ENCODE results near the gene TMEM43. TPM values are rescaled to one million over a fixed set of nuclear protein-coding genes. Genes with fewer than 3 reads are reported as not detected.
A peak's percentile ranks its signal among the peaks of the same experiment; 100 is the strongest.
"Not testable (repeated sequence)": the region's sequence is repeated elsewhere in the genome, so short reads cannot be mapped to it uniquely, and the experiment has no call there.

TMEM43 gene
- 59.7 TPM for polyA plus RNA-seq (2013, experiment 1 of 2)
- 60.6 TPM for polyA plus RNA-seq (2013, experiment 2 of 2)

- Histone ChIP-seq H3K18ac (ENCODE audit: low read depth in 1 of 2, low read length in 2 of 2) (peak within 1 kb of the TSS; percentile 75 to 96), H2AK5ac (ENCODE audit: low read length, severe bottlenecking) (no peak within 1 kb of the TSS), H3K27ac (ENCODE audit: low read length, poor library complexity, severe bottlenecking) (peak within 1 kb of the TSS; percentile 91), H4K8ac (ENCODE audit: low read length) (peak within 1 kb of the TSS; percentile 77), H3K9me3 (ENCODE audit: control insufficient read depth, low read length) (no peaks in the 10 kb centered on the region), H3K9ac (ENCODE audit: low read length) (peak within 1 kb of the TSS; percentile 99), H2BK12ac (ENCODE audit: low read length in 2 of 2) (peak within 1 kb of the TSS in 1 of 2 experiments; percentile 31), H2BK120ac (ENCODE audit: low read depth, low read length) (peak within 1 kb of the TSS; percentile 45), H4K91ac (ENCODE audit: low read length) (peak within 1 kb of the TSS; percentile 61), H3K14ac (ENCODE audit: low read length in 2 of 2) (peak within 1 kb of the TSS in 1 of 2 experiments; percentile 94), H3K79me1 (replicated peaks; ENCODE audit: low read length, poor library complexity, severe bottlenecking) (peaks cover 40% of the 10 kb centered on the region), H3K4me3 (ENCODE audit: insufficient read depth in 1 of 2, low read depth in 1 of 2, low read length in 2 of 2) (peak within 1 kb of the TSS; percentile 91 to 100), H2BK5ac (ENCODE audit: low read depth, low read length, poor library complexity, severe bottlenecking) (peak within 1 kb of the TSS; percentile 2), H3K27me3 (ENCODE audit: control insufficient read depth in 1 of 2, insufficient read depth in 1 of 2, low read length in 2 of 2) (no peaks in the 10 kb centered on the region), H3K4me2 (ENCODE audit: low read length, poor library complexity, severe bottlenecking) (peak within 1 kb of the TSS; percentile 94), H3K4ac (ENCODE audit: low read depth in 1 of 2, low read length in 2 of 2) (peak within 1 kb of the TSS; percentile 75 to 82), H3K36me3 (ENCODE audit: control insufficient read depth in 1 of 2, insufficient read depth in 2 of 2, low read depth in 1 of 2, low read length in 2 of 2) (peaks cover 19 to 54% of the 10 kb centered on the region in 2 experiments), H2AFZ (ENCODE audit: low read depth, low read length) (peak within 1 kb of the TSS; percentile 94), H2BK15ac (ENCODE audit: low read depth, poor library complexity, severe bottlenecking) (peak within 1 kb of the TSS; percentile 89), H3K23ac (ENCODE audit: low read length in 2 of 2) (peak within 1 kb of the TSS in 1 of 2 experiments; percentile 80), H3K4me1 (ENCODE audit: control insufficient read depth, insufficient read depth, low read depth, low read length) (peaks cover 19% of the 10 kb centered on the region)
- DNase-seq = peak; percentile 99
- under 1% methylated on average over 55 of the region's 55 CpGs for WGBS
Observed at GRCh38 chr3:14124615-14125192, at the start of gene TMEM43, which contains the start of gene CHCHD4. Gene TMEM43 (plus strand): TSS chr3:14125052. CDS start chr3:14125194, 142 bp downstream. Gene CHCHD4 (minus strand): TSS chr3:14124870. CDS start chr3:14124676, 194 bp downstream.

GRCh38 chr3:14075233-14075632 is 49.6 kb upstream of the TMEM43 start:
- not testable (repeated sequence) for H3K27ac ChIP-seq (ENCODE audit: low read length, poor library complexity, severe bottlenecking); H4K91ac ChIP-seq (ENCODE audit: low read length); H3K23ac ChIP-seq (ENCODE audit: low read length in 2 of 2); H3K4me1 ChIP-seq (ENCODE audit: control insufficient read depth, insufficient read depth, low read depth, low read length); H3K4me2 ChIP-seq (ENCODE audit: low read length, poor library complexity, severe bottlenecking); H3K9ac ChIP-seq (ENCODE audit: low read length); H4K8ac ChIP-seq (ENCODE audit: low read length); H3K4me3 ChIP-seq (ENCODE audit: insufficient read depth in 1 of 2, low read depth in 1 of 2, low read length in 2 of 2); H2BK15ac ChIP-seq (ENCODE audit: low read depth, poor library complexity, severe bottlenecking); H3K18ac ChIP-seq (ENCODE audit: low read depth in 1 of 2, low read length in 2 of 2); H3K14ac ChIP-seq (ENCODE audit: low read length in 2 of 2); DNase-seq; H3K36me3 ChIP-seq (ENCODE audit: control insufficient read depth in 1 of 2, insufficient read depth in 2 of 2, low read depth in 1 of 2, low read length in 2 of 2); H3K79me1 ChIP-seq (replicated peaks; ENCODE audit: low read length, poor library complexity, severe bottlenecking); H3K27me3 ChIP-seq (ENCODE audit: control insufficient read depth in 1 of 2, insufficient read depth in 1 of 2, low read length in 2 of 2); H2BK12ac ChIP-seq (ENCODE audit: low read length in 2 of 2); H2BK5ac ChIP-seq (ENCODE audit: low read depth, low read length, poor library complexity, severe bottlenecking); H3K9me3 ChIP-seq (ENCODE audit: control insufficient read depth, low read length); H3K4ac ChIP-seq (ENCODE audit: low read depth in 1 of 2, low read length in 2 of 2); H2BK120ac ChIP-seq (ENCODE audit: low read depth, low read length); H2AFZ ChIP-seq (ENCODE audit: low read depth, low read length); H2AK5ac ChIP-seq (ENCODE audit: low read length, severe bottlenecking)
- 45% methylated on average over 3 of the region's 3 CpGs for WGBS

- Histone ChIP-seq H3K9me3 (ENCODE audit: control insufficient read depth, low read length) (peaks cover 8% of the 10 kb centered on the region), H2BK15ac (ENCODE audit: low read depth, poor library complexity, severe bottlenecking) (no peak overlapping the region), H3K79me1 (replicated peaks; ENCODE audit: low read length, poor library complexity, severe bottlenecking) (no peaks in the 10 kb centered on the region), H2BK120ac (ENCODE audit: low read depth, low read length) (no peak overlapping the region), H3K4ac (ENCODE audit: low read depth in 1 of 2, low read length in 2 of 2) (no peak overlapping the region), H3K23ac (ENCODE audit: low read length in 2 of 2) (no peak overlapping the region), H2AFZ (ENCODE audit: low read depth, low read length) (no peak overlapping the region), H4K91ac (ENCODE audit: low read length) (no peak overlapping the region), H3K4me1 (ENCODE audit: control insufficient read depth, insufficient read depth, low read depth, low read length) (no peaks in the 10 kb centered on the region), H4K8ac (ENCODE audit: low read length) (no peak overlapping the region), H2BK5ac (ENCODE audit: low read depth, low read length, poor library complexity, severe bottlenecking) (no peak overlapping the region), H2BK12ac (ENCODE audit: low read length in 2 of 2) (no peak overlapping the region), H3K4me2 (ENCODE audit: low read length, poor library complexity, severe bottlenecking) (no peak overlapping the region), H3K27ac (ENCODE audit: low read length, poor library complexity, severe bottlenecking) (no peak overlapping the region), H3K18ac (ENCODE audit: low read depth in 1 of 2, low read length in 2 of 2) (no peak overlapping the region), H3K36me3 (ENCODE audit: control insufficient read depth in 1 of 2, insufficient read depth in 2 of 2, low read depth in 1 of 2, low read length in 2 of 2) (no peaks in the 10 kb centered on the region), H3K9ac (ENCODE audit: low read length) (no peak overlapping the region), H2AK5ac (ENCODE audit: low read length, severe bottlenecking) (no peak overlapping the region), H3K4me3 (ENCODE audit: insufficient read depth in 1 of 2, low read depth in 1 of 2, low read length in 2 of 2) (no peak overlapping the region), H3K27me3 (ENCODE audit: control insufficient read depth in 1 of 2, insufficient read depth in 1 of 2, low read length in 2 of 2) (no peaks in the 10 kb centered on the region), H3K14ac (ENCODE audit: low read length in 2 of 2) (no peak overlapping the region)
- no peak for DNase-seq
- no CpG with 5 or more reads among the region's 1 CpG for WGBS
Observed at GRCh38 chr3:14077310-14077709, 47.5 kb upstream of the TMEM43 start.

- Histone ChIP-seq H4K91ac (ENCODE audit: low read length) (no peak overlapping the region), H2AK5ac (ENCODE audit: low read length, severe bottlenecking) (no peak overlapping the region), H3K4ac (ENCODE audit: low read depth in 1 of 2, low read length in 2 of 2) (no peak overlapping the region), H3K79me1 (replicated peaks; ENCODE audit: low read length, poor library complexity, severe bottlenecking) (no peaks in the 10 kb centered on the region), H3K4me1 (ENCODE audit: control insufficient read depth, insufficient read depth, low read depth, low read length) (no peaks in the 10 kb centered on the region), H2BK5ac (ENCODE audit: low read depth, low read length, poor library complexity, severe bottlenecking) (no peak overlapping the region), H2BK120ac (ENCODE audit: low read depth, low read length) (no peak overlapping the region), H3K23ac (ENCODE audit: low read length in 2 of 2) (no peak overlapping the region), H3K18ac (ENCODE audit: low read depth in 1 of 2, low read length in 2 of 2) (no peak overlapping the region), H3K9ac (ENCODE audit: low read length) (no peak overlapping the region), H3K4me3 (ENCODE audit: insufficient read depth in 1 of 2, low read depth in 1 of 2, low read length in 2 of 2) (no peak overlapping the region), H2BK12ac (ENCODE audit: low read length in 2 of 2) (no peak overlapping the region), H3K27me3 (ENCODE audit: control insufficient read depth in 1 of 2, insufficient read depth in 1 of 2, low read length in 2 of 2) (no peaks in the 10 kb centered on the region), H4K8ac (ENCODE audit: low read length) (no peak overlapping the region), H3K27ac (ENCODE audit: low read length, poor library complexity, severe bottlenecking) (no peak overlapping the region), H2AFZ (ENCODE audit: low read depth, low read length) (no peak overlapping the region), H3K9me3 (ENCODE audit: control insufficient read depth, low read length) (peaks cover 8% of the 10 kb centered on the region), H3K4me2 (ENCODE audit: low read length, poor library complexity, severe bottlenecking) (no peak overlapping the region), H3K36me3 (ENCODE audit: control insufficient read depth in 1 of 2, insufficient read depth in 2 of 2, low read depth in 1 of 2, low read length in 2 of 2) (no peaks in the 10 kb centered on the region), H3K14ac (ENCODE audit: low read length in 2 of 2) (no peak overlapping the region), H2BK15ac (ENCODE audit: low read depth, poor library complexity, severe bottlenecking) (no peak overlapping the region)
- no peak for DNase-seq
- 77% methylated on average over 5 of the region's 5 CpGs for WGBS
Observed at GRCh38 chr3:14082108-14082657, 42.7 kb upstream of the TMEM43 start.
